Activated effector memory CD4-positive, alpha-beta T cell treated with Interleukin-2 at 50 U/mL for 16 hours (primary cell): ENCODE measurements around the gene ASAP2.

Experiments used
- DNase-seq: peaks from one replicate; pipeline ENCODE4 v3.0.0-alpha.2; 2020

The ASAP2 gene

DNA sequence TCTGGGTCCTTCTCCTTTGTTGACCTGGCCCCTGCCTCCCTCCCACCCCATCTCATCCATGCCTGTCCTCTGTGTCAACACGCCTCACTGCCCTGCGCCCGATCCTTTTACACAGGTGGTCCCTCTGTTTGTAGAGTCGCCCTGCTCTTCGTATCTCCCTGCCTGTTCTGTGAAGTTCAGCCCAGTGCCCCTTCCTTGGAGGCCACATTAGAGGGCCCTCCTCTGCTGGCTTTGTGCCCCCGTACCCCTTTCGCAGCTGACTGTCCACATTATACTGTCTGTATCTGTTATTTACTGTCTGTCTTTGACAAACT lies 25.5 kb downstream of the ASAP2 start:
- DNase-seq: no peak

- no peak for DNase-seq
These were observed 26.3 kb downstream of the ASAP2 start for GRCh38 chr2:9232886-9233285.

DNA sequence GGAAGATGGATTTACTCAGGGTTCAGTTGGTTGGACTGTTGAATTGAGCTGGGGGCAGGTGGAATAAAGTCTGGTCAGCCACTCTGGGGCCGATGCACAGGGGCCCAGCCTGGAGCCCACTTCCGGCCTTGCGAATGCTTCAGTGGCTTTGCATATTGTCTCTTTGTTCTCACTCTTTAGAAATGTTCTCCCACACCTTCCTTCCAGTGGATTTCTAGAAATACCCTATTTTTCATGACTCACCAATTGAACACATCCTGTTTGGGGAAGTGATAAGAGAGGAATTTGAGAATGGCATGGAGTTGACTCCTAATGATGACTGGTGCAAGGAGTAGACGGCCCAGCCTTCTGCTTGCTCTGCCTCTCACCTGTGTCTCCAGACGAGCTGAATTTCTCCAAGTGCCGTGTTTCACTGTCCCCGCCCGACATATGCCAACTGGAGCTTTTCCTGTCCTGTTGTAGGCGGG lies 28.1 kb downstream of the ASAP2 start:
- no peak for DNase-seq

DNA sequence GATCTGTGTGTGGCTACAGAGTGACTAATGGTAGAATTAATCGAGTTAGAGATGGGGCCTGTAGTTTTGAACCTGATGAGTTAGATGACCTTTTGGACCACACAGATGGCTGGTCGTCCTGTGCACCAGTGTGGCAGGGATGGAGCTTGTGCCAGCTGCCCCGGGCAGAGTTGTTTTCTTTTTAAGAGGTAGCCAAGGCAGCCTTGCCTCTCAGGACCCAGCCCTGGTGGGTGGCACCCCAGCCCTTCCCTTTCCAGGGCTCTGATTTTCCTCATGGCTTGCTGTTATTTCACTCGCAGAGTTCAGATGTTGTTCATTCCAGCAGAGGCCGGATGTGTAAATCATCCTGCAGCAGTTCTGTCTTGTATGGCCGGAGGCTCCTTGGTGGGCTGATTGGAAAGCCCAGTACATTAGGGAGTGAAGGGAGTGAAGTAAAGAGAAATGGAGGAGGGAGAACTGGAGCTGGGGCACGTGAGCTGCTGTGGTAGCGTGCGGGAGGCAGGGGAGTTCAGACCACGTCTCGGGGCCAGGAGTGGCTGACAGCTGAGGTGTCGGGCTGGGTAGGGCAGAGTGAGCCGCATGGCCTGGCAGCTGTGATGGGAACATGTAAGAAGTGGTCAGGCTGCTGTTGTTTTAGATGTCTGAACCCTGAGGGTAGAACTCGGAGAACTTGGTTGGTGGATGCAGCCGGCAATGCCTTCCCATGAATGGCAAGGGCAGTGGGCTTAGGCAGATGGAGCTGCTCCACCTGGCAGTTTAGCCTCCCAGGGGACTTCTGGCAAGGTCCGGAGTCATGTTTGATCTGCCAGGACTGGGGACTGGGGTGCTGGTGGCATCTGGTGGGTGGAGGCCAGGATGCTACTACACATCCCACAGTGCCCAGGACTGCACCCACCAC lies 28.8 kb downstream of the ASAP2 start:
- DNase-seq: no peak

DNA sequence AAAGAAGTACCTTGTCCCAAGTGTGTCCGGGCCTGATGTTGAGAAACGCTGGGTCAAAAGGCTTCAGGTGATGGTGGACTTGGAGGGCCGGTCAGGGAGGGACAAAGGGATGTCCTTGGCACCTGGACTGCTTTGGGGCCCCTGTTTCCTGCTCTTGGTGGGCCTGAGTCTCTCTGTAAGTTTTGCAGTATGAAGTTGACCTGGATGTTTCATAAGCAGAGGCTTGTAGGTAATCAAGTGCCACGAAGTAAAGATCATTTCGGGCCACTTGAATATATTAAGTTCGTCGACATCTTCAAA lies 29.4 kb downstream of the ASAP2 start:
- no peak for DNase-seq

DNA sequence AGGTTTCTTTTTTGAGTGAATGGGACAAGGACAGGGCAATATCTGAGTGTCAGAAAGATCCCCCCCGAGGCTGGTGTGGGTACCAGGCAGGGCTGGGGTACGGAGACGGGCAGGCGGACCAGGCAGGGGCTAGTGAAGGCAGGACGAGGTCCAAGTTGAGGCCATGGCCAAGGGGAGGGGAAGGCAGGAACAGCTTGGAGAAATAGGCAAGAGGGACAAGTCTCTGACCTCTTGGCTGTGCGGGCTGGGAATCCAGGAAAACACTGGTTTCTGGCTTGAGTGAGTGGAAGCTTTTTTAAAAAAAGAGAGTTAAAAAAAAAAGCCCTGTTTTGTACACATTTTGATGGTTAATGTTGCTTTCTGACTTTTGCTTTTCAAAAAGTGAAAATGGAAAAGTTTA lies 30.3 kb downstream of the ASAP2 start:
- DNase-seq: no peak

- no peak for DNase-seq
These were observed 31.2 kb downstream of the ASAP2 start for GRCh38 chr2:9237831-9238230.

GRCh38 chr2:9238591-9239326 lies 32.1 kb downstream of the ASAP2 start:
- no peak for DNase-seq

DNA sequence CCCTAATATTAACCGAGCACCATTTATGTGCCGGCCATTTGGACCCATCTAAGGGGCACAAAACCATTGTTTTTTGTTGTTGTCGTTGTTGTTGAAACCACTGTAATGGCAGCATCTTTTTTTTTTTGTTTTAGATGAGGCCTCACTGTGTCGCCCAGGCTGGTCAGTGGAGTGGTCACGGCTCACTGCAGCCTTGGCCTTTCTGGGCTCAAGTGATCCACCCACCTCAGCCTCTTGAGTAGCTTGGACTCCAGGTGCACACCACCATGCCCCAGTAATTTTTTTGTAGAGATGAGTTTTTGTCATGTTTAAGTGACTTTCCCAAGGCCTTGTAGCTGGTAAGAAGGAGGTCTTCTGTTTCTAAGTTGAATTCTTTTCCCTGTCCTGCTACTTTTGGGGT lies 33.0 kb downstream of the ASAP2 start:
- DNase-seq: no peak

GRCh38 chr2:9240745-9241144 lies 34.1 kb downstream of the ASAP2 start:
- DNase-seq: no peak

DNA sequence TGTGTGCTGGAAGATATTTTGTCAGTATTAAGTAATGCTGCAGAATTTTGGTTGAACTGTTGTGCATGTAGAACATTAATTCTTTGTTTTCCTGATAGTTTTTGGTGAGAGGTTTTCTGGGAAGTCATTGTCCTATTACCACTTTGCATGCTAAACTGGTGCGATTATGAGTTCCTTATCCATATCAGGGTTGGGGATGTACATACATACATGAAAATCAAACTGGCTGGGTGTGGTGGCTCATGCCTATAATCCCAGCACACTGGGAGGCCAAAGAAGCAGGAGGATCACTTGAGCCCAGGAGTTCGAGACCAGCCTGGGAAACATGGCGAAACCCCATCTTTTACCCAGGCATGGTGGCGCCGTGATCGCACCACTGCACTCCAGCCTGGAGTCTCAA lies 34.6 kb downstream of the ASAP2 start:
- DNase-seq: no peak

DNA sequence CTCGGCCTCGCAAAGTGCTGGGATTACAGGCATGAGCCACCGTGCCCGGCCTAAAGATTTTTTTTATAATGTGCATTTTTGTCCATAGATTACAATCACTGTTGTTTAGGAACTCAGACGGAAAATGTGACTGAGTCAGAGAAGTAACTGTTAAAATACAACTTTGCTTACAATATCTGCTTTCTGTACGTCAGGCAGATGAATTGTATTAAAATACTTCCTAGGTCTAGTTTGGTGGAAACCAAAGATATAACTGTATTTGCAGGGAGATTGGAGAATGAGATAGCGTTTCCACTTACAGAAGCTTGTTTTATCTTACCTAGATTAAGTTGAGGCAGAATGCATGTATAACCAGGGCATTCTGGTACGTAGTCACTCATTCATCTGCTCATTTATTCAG lies 36.7 kb downstream of the ASAP2 start:
- DNase-seq: no peak

GRCh38 chr2:9244985-9245544 lies 38.5 kb downstream of the ASAP2 start:
- DNase-seq: no peak

DNA sequence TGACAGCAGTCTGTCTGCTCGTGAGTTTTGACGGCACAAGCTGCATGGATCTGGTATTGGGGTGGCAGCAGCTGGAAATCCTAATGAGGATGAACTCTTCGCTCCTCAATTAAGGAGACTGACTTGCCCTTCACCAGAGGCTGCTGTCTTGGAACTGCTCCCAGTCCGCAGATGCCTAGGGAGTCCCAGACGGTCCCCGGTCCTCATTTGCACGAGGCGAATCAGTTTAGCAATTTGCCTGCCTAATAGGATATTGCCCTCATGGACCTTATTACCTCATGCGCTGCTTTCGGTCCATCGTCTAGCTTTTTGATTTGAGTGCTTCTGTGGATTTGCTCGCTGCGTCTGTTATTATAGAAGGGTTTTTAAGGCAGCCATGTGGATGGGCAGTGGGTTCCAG lies 40.6 kb downstream of the ASAP2 start:
- DNase-seq: no peak

- DNase-seq: no peak
These were observed 41.2 kb downstream of the ASAP2 start for GRCh38 chr2:9247786-9248185.

GRCh38 chr2:9248363-9248762 lies 41.8 kb downstream of the ASAP2 start:
- DNase-seq: no peak

GRCh38 chr2:9249020-9249800 lies 42.6 kb downstream of the ASAP2 start:
- DNase-seq: no peak

DNA sequence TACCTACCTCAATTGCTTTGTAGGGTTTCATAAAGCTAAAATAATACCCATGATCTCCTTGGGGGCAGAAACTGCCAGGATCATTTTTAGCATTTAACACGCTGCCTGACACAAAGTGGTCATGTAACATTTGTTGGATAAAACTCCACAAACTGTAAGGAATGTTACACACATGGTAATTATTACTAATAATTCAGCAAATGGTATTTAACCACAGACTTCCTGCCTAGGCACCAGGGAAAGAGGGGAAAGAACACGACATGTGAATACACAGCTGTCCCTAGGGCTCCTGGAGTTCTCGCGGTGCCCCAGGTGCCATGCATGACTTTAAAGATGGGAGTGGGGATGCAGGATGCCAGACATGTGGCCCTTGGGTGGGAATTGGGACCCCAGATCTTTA lies 43.5 kb downstream of the ASAP2 start:
- no peak for DNase-seq

DNA sequence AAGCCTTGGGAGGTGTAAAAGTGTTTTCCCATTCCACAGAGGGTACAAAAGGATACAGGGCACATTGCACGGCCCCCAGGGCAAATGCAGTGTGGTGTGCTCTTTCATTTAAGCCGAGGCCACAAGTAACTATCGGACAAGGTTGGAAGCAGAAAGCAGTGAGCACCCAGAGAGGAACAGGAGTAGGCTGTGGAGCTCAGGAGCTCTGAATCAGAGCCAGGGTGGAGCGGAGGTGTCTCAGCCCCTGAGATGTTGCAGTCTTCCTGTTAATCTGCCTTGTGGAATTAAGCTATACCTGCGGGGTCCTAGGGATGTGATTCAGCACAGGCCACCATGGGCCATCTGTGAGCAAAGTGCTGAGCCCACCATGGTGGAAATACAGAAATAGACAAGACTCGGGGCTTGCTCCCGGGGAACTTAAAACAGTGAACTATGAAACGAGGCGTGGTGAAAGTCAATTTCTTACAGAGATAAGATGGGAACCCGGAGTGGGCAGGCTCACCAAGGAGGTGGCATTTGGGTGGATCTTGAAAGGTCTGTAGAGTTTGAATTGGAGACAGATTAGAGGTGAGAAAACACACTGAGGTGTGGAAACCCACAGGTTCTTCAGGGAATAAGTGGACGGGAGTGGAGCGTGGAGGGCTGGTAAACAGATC lies 44.0 kb downstream of the ASAP2 start:
- DNase-seq: no peak

DNA sequence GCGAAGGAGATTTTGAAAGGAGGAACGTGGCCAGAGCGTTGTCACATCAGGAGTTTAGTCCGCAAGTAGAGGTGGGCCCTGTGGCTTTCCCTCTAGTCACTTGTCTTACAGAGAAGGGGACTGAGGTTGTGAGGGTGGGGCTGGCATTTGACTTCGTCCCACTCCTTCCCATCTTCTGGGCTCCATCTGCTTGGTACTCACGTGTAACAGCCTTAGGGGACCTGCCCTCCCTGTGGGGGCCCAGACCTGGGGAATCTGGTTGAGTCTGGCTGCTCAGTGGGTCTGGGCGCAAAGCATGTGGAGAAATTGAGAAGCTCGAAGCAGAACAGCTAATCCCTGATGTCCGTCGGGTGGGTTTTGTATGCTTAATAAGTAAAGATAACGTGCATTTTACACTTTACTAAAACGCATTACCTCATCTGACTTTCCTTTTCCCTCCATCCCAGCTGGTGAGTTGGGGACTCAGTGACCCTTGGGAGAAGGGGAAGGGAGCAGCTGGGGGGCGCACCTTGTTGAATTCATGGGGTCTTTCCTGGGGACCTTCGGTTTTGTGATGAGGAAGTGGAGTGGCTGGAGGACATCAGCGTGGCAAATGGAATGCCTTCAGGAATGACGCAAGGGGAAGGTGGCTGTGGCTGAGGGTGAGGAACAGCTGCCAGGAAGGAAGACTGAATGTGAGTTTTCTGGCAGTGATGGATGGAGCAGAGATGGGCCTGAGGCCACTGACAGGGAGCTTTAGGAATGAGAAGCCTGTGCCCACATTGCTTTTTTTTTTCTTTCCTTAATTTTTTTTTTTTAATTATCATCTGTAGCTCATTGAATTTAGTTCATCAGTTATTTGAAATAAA lies 44.8 kb downstream of the ASAP2 start:
- no peak for DNase-seq

- no peak for DNase-seq
These were observed 45.4 kb downstream of the ASAP2 start for GRCh38 chr2:9252002-9252357.

DNA sequence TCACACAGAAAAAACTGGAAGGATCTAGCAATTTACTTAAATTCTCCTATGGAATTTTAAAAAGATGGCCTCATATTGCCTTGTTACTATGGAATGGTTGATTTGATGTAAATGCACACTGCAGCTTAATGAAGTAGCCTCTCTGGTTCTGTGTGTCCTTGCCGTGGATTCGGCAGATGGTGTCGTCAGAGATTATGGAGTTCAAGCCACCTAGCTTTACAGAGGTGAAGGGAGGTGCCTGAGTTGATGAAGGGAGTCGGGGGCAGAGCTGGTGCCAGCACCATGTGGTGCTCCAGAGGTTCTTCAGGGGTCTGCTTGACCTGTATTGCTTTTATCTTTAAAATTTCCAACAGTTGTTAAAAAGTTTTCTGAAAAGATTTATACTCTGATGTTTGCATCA lies 48.8 kb downstream of the ASAP2 start:
- no peak for DNase-seq
